Liver (tissue), 3 donors: ENCODE measurements around the gene TTF1.

Source experiments
- ATF3 ChIP-seq: IDR thresholded peaks from 2 replicates; pipeline ENCODE4 v1.6.1; 2016; ENCODE audit warnings: antibody characterized with exemption
- CTCF ChIP-seq: fragments of 150-350 bp; IDR thresholded peaks from 2 replicates; pipeline ENCODE4 v1.5.1; 2017; ENCODE audit warnings: improper control_type of control experiment, low read depth, low read length; ENCODE audit not compliant: missing input control
- FOXA1 ChIP-seq: IDR thresholded peaks from 2 replicates; pipeline ENCODE4 v1.6.1; 2016; ENCODE audit warnings: antibody characterized with exemption
- FOXA2 ChIP-seq: IDR thresholded peaks from 2 replicates; pipeline ENCODE4 v1.6.1; 2016; ENCODE audit warnings: antibody characterized with exemption
- GABPA ChIP-seq, 2 donors: IDR thresholded peaks in 1 of 2; conservative IDR thresholded peaks in 1 of 2; 2 replicates each; pipeline ENCODE4 v1.6.1; 2016; ENCODE audit warnings: antibody characterized with exemption in 2 of 2, mild to moderate bottlenecking in 1 of 2, moderate library complexity in 1 of 2
- HNF4G ChIP-seq: IDR thresholded peaks from 2 replicates; pipeline ENCODE4 v1.6.1; 2016; ENCODE audit warnings: antibody characterized with exemption
- JUND ChIP-seq, 2 donors: IDR thresholded peaks; 2 replicates each; pipeline ENCODE4 v1.6.1; 2016; ENCODE audit warnings: antibody characterized with exemption in 2 of 2
- NR2F2 ChIP-seq: IDR thresholded peaks from 2 replicates; pipeline ENCODE4 v1.6.1; 2016; ENCODE audit warnings: antibody characterized with exemption
- RAD21 ChIP-seq, 2 donors: IDR thresholded peaks; 2 replicates each; pipeline ENCODE4 v1.6.1; 2016; ENCODE audit warnings: antibody characterized with exemption in 2 of 2, mild to moderate bottlenecking in 2 of 2
- REST ChIP-seq: IDR thresholded peaks from 2 replicates; pipeline ENCODE4 v1.6.1; 2016; ENCODE audit warnings: antibody characterized with exemption, mild to moderate bottlenecking
- RXRA ChIP-seq, 2 donors: IDR thresholded peaks; 2 replicates each; pipeline ENCODE4 v1.6.1; 2017 to 2018; ENCODE audit warnings: antibody characterized with exemption in 2 of 2, mild to moderate bottlenecking in 1 of 2
- TAF1 ChIP-seq: conservative IDR thresholded peaks from 2 replicates; pipeline ENCODE4 v1.6.1; 2016; ENCODE audit warnings: antibody characterized with exemption, mild to moderate bottlenecking
- YY1 ChIP-seq: IDR thresholded peaks from 2 replicates; pipeline ENCODE4 v1.6.1; 2016; ENCODE audit warnings: antibody characterized with exemption, mild to moderate bottlenecking
- donor health status: healthy.
- donor health status: healthy.

- TF ChIP-seq CTCF (no peak), TAF1 (no peak), NR2F2 (no peak), GABPA (IDR thresholded peaks at IDR 0.05 in 1 of 2, conservative IDR thresholded peaks at IDR 0.05 in 1 of 2) (no peak), RAD21 (IDR thresholded peaks at IDR 0.05) (no peak), FOXA1 (no peak), REST (no peak), FOXA2 (no peak), YY1 (no peak), HNF4G (no peak), ATF3 (no peak), JUND (IDR thresholded peaks at IDR 0.05) (no peak), RXRA (IDR thresholded peaks at IDR 0.05) (no peak)
Measured at GRCh38 chr9:132408521-132408920, 1.9 kb upstream of the TTF1 start.
